PC-9 (cell line): ENCODE results near the gene SNRPD3. TPM values are rescaled to one million over a fixed set of nuclear protein-coding genes. Genes with fewer than 3 reads are reported as not detected.

Experiments used
- BruUV-seq: library from RNA; stranded (reverse); fragments of 400-500 nt; replicated peaks from 2 replicates; lab custom pipeline; 2021; lab: Mats Ljungman, UMichigan
- CTCF ChIA-PET: fragments of 300-600 bp; sonication (Branson Sonifier 250); formaldehyde crosslinking; loops from one replicate; lab custom pipeline; 2022; ENCODE audit warnings: antibody characterized with exemption; lab: Charles Lee
- POLR2A ChIA-PET: fragments of 300-600 bp; sonication (Branson Sonifier 250); formaldehyde crosslinking; loops from one replicate; lab custom pipeline; 2022; ENCODE audit warnings: antibody characterized with exemption; ENCODE audit not compliant: unreplicated experiment; lab: Charles Lee
- DNase-seq, 2 experiments: peaks; one replicate each; pipeline versions ENCODE4 v3.0.0 to v3.0.0-alpha.2; 2015 to 2022; ENCODE audit warnings: mixed read lengths in 1 of 2
- H2AFZ ChIP-seq: fragments of 200-600 bp; sonication (generic); 2 replicates; pipeline ENCODE4 v1.8.1; 2017; ENCODE audit warnings: antibody characterized with exemption
- H3F3A ChIP-seq: fragments of 200-600 bp; sonication (generic); 2 replicates; pipeline ENCODE4 v1.8.1; 2017; ENCODE audit warnings: antibody characterized with exemption, mild to moderate bottlenecking, low read depth; ENCODE audit not compliant: insufficient read depth
- H3K27ac ChIP-seq: fragments of 200-600 bp; sonication (generic); 2 replicates; pipeline ENCODE4 v1.6.1; 2016; ENCODE audit warnings: mixed run types
- H3K27me3 ChIP-seq: fragments of 200-600 bp; sonication (generic); 2 replicates; pipeline ENCODE4 v1.6.1; 2016; ENCODE audit warnings: low read depth, mixed run types; ENCODE audit not compliant: insufficient read depth
- H3K36me3 ChIP-seq: fragments of 200-600 bp; sonication (generic); 2 replicates; pipeline ENCODE4 v1.6.1; 2016; ENCODE audit warnings: low read depth, mixed run types
- H3K4me1 ChIP-seq: fragments of 200-600 bp; sonication (generic); replicated peaks from 2 replicates; pipeline ENCODE4 v1.6.1; 2016; ENCODE audit warnings: mixed run types; ENCODE audit not compliant: insufficient read depth
- H3K4me2 ChIP-seq: fragments of 200-600 bp; sonication (generic); 2 replicates; pipeline ENCODE4 v1.6.1; 2017; ENCODE audit warnings: mixed run types
- H3K4me3 ChIP-seq: fragments of 200-600 bp; sonication (generic); 2 replicates; pipeline ENCODE4 v1.6.1; 2016; ENCODE audit warnings: mixed run types
- H3K79me2 ChIP-seq: fragments of 200-600 bp; sonication (generic); 2 replicates; pipeline ENCODE4 v1.6.1; 2017; ENCODE audit warnings: low read depth, mixed run types
- H3K9me2 ChIP-seq: fragments of 200-600 bp; sonication (generic); 2 replicates; pipeline ENCODE4 v1.8.1; 2017; ENCODE audit warnings: mild to moderate bottlenecking; ENCODE audit not compliant: insufficient read depth
- H3K9me3 ChIP-seq: fragments of 200-600 bp; sonication (generic); 2 replicates; pipeline ENCODE4 v1.8.1; 2016; ENCODE audit warnings: low read depth; ENCODE audit not compliant: insufficient read depth
- H4K20me1 ChIP-seq: fragments of 200-600 bp; sonication (generic); 2 replicates; pipeline ENCODE4 v1.8.1; 2017; ENCODE audit not compliant: insufficient read depth
- CTCF ChIP-seq: fragments of 200-600 bp; sonication (generic); conservative IDR thresholded peaks from 2 replicates; pipeline ENCODE4 v1.6.1; 2017; ENCODE audit warnings: mixed run types, antibody characterized with exemption, mild to moderate bottlenecking, moderate library complexity
- EZH2 ChIP-seq: fragments of 200-600 bp; sonication (generic); IDR thresholded peaks from 2 replicates; pipeline ENCODE4 v1.8.0; 2017; ENCODE audit warnings: antibody characterized with exemption, low read depth
- intact Hi-C: fragments of 100-400 bp; cut with micrococcal nuclease; formaldehyde crosslinking; loops from one replicate; pipeline ENCODE4 v1.10.0; 2022; ENCODE audit not compliant: unreplicated experiment
- total RNA-seq: library from RNA; stranded (reverse); gene quantifications from 2 replicates; pipeline ENCODE4 v1.2.3, GENCODE V29; 2021

The SNRPD3 gene
- total RNA-seq, 1 experiment from 2014 or later, result 117 TPM

- Histone ChIP-seq H3K4me3 (no peak overlapping the region), H3K9me2 (no peaks in the 10 kb centered on the region), H4K20me1 (no peaks in the 10 kb centered on the region), H3K27me3 (no peaks in the 10 kb centered on the region), H3F3A (0 out of 2 replicates have a peak, but pooled peaks cover 3% of the 10 kb centered on the region), H3K4me1 (no peaks in the 10 kb centered on the region), H3K27ac (no peak overlapping the region), H2AFZ (no peak overlapping the region), H3K9me3 (no peaks in the 10 kb centered on the region), H3K79me2 (no peaks in the 10 kb centered on the region), H3K4me2 (no peak overlapping the region), H3K36me3 (peaks cover 9% of the 10 kb centered on the region; the same call in 1 of the 2 replicates)
- ChIA-PET CTCF (no interaction called here), POLR2A (no interaction called here)
- TF ChIP-seq CTCF, result no peak
- TF ChIP-seq EZH2, result no peak
- intact Hi-C loops, result no loop called here
- no peak for DNase-seq
- no TSS peak for BruUV-seq
Measured at GRCh38 chr22:24543185-24543601, 12.6 kb upstream of the SNRPD3 start.

GRCh38 chr22:24543679-24544243 is 12.0 kb upstream of the SNRPD3 start:
- H3F3A ChIP-seq, result 0 out of 2 replicates have a peak, but pooled peaks cover 3% of the 10 kb centered on the region
- ChIA-PET POLR2A (no interaction called here), CTCF (no interaction called here)
- no peaks in the 10 kb centered on the region for H3K79me2 ChIP-seq
- H3K9me2 ChIP-seq, result no peaks in the 10 kb centered on the region
- no peak overlapping the region for H3K27ac ChIP-seq
- H4K20me1 ChIP-seq, result no peaks in the 10 kb centered on the region
- H3K27me3 ChIP-seq, result no peaks in the 10 kb centered on the region
- H3K4me1 ChIP-seq, result no peaks in the 10 kb centered on the region
- H3K4me3 ChIP-seq, result no peak overlapping the region
- intact Hi-C loops, result no loop called here
- no peak for TF ChIP-seq EZH2
- no peak for TF ChIP-seq CTCF
- no peaks in the 10 kb centered on the region for H3K9me3 ChIP-seq
- no peak overlapping the region for H2AFZ ChIP-seq
- DNase-seq, result no peak
- no peak overlapping the region for H3K4me2 ChIP-seq
- H3K36me3 ChIP-seq, result peaks cover 11% of the 10 kb centered on the region; the same call in 1 of the 2 replicates
- BruUV-seq, result no TSS peak

GRCh38 chr22:24548812-24549211 is 7.0 kb upstream of the SNRPD3 start:
- H3K27me3 ChIP-seq, result no peaks in the 10 kb centered on the region
- no peaks in the 10 kb centered on the region for H3K9me3 ChIP-seq
- no peak for TF ChIP-seq EZH2
- no peak for TF ChIP-seq CTCF
- DNase-seq, result no peak
- intact Hi-C loops, result no loop called here
- H2AFZ ChIP-seq, result no peak overlapping the region
- H3K9me2 ChIP-seq, result no peaks in the 10 kb centered on the region
- peaks cover 5% of the 10 kb centered on the region for H3K4me1 ChIP-seq
- H3K4me2 ChIP-seq, result no peak overlapping the region
- no peak overlapping the region for H3K4me3 ChIP-seq
- H3F3A ChIP-seq, result no peaks in the 10 kb centered on the region
- 0 out of 2 replicates have a peak, but pooled peaks cover 6% of the 10 kb centered on the region for H3K36me3 ChIP-seq
- no peaks in the 10 kb centered on the region; the same call in 1 of the 2 replicates for H4K20me1 ChIP-seq
- no peak overlapping the region for H3K27ac ChIP-seq
- ChIA-PET POLR2A (no interaction called here), CTCF (no interaction called here)
- peaks cover 29% of the 10 kb centered on the region for H3K79me2 ChIP-seq
- BruUV-seq, result no TSS peak
